Measurements from ENCODE around the gene SLU7.

Gene SLU7

DNA sequence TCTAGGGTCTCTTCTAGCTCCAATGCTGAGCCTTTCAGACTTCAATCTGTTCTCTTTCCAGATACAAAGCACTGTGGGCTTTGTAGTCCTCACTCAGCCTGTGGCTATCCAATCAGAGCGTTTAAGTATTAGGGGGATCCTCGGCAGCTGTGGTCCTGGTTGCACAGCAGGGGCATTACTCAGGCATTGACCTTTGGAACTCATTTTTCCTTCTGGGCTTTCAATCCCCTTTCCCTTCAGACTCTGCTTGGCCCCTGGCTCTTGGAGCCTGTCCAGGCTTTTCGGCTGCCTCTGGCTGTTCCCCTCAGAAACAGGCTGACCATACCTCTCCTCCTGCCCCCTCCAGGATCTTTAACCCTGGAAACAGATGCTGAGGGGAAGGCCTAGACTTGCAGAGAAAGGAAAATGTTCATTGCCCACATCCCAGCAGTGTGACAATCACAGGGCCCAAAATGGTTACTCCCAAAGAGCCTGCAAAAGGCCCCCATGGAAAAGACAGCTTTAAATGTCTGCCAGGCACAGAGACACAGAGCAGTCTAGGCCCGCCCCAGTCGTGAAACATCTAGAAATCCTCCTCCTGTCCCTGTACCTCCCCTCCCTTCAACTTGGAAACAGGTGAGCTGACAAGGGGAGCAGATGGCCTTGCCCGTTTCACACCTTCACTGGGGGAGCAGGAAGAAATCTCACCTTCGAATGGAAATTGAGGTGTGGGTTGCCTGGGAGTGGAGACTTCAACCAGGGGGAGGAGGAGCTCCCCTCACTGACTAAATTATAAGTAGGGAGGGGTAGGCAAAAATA, 62.1 kb downstream of the SLU7 start:
- Histone ChIP-seq H3K27ac (ENCODE audit: poor library complexity, severe bottlenecking) (no peak overlapping the region), H3K36me3 (ENCODE audit: low read depth) (no peaks in the 10 kb centered on the region), H3K4me3 (ENCODE audit: severe bottlenecking) (no peak overlapping the region), H3K4me1 (ENCODE audit: insufficient read depth, poor library complexity, severe bottlenecking) (no peaks in the 10 kb centered on the region), H3K27me3 (ENCODE audit: insufficient read depth, poor library complexity, severe bottlenecking) (no peaks in the 10 kb centered on the region), H3K9me3 (ENCODE audit: severe bottlenecking) (no peaks in the 10 kb centered on the region)
- ATAC-seq (ENCODE audit: low read depth) (no peak), DNase-seq (ENCODE audit: low spot score) (no peak)
- TF ChIP-seq, protein P1, sequence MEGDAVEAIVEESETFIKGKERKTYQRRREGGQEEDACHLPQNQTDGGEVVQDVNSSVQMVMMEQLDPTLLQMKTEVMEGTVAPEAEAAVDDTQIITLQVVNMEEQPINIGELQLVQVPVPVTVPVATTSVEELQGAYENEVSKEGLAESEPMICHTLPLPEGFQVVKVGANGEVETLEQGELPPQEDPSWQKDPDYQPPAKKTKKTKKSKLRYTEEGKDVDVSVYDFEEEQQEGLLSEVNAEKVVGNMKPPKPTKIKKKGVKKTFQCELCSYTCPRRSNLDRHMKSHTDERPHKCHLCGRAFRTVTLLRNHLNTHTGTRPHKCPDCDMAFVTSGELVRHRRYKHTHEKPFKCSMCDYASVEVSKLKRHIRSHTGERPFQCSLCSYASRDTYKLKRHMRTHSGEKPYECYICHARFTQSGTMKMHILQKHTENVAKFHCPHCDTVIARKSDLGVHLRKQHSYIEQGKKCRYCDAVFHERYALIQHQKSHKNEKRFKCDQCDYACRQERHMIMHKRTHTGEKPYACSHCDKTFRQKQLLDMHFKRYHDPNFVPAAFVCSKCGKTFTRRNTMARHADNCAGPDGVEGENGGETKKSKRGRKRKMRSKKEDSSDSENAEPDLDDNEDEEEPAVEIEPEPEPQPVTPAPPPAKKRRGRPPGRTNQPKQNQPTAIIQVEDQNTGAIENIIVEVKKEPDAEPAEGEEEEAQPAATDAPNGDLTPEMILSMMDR (IDR thresholded peaks at IDR 0.05; ENCODE audit: poor library complexity, severe bottlenecking) = no peak

DNA sequence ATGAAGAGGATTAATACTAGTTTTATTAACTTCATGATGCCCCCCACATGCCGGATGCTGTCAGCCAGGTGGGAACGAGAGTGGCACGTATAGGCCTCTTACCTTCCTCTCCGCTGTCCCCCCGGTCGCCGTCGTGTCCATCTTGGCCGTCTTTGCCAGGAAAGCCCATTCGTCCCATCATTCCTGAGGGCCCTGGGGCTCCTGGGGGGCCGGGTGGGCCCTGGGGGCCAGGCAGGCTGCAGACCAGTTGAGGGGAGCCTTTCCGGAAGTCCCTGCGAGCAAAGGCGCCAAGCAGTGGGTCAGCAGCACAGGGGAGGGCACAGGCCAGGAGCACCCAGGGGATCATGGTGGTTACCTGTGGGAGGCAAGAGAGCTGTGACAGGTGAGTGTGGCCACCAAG, 64.2 kb downstream of the SLU7 start:
- ATAC-seq (ENCODE audit: low read depth) (no peak), DNase-seq (ENCODE audit: low spot score) (no peak)
- Histone ChIP-seq H3K4me3 (ENCODE audit: severe bottlenecking) (no peak overlapping the region), H3K4me1 (ENCODE audit: insufficient read depth, poor library complexity, severe bottlenecking) (no peaks in the 10 kb centered on the region), H3K9me3 (ENCODE audit: severe bottlenecking) (no peaks in the 10 kb centered on the region), H3K27me3 (ENCODE audit: insufficient read depth, poor library complexity, severe bottlenecking) (no peaks in the 10 kb centered on the region), H3K36me3 (ENCODE audit: low read depth) (no peaks in the 10 kb centered on the region), H3K27ac (ENCODE audit: poor library complexity, severe bottlenecking) (no peak overlapping the region)
- TF ChIP-seq, protein P1 (IDR thresholded peaks at IDR 0.05; ENCODE audit: poor library complexity, severe bottlenecking) = no peak

DNA sequence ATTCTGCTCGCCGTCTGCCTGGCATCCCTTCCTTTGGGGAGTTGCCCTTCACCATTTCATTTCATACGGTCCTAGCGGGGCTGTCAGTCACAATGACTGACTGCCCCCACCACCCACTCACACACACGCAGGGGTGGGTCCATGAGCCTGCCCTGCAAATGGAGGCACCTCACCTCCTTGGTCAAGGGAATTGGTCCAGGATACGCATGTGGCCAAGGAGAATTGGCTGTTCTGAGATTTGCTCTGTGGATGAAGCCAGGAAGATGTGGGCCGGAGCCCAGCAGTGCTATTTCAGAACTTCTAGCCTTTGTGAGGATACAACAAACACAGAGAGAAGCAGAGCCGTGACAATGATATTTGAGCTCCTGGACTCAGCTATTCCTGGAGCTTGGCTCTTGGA, 65.5 kb downstream of the SLU7 start:
- ATAC-seq (ENCODE audit: low read depth) = no peak
- no peak overlapping the region for H3K27ac ChIP-seq (ENCODE audit: poor library complexity, severe bottlenecking)
- no peaks in the 10 kb centered on the region for H3K27me3 ChIP-seq (ENCODE audit: insufficient read depth, poor library complexity, severe bottlenecking)
- DNase-seq (ENCODE audit: low spot score) = no peak
- H3K4me3 ChIP-seq (ENCODE audit: severe bottlenecking) = no peak overlapping the region
- TF ChIP-seq, protein P1 (IDR thresholded peaks at IDR 0.05; ENCODE audit: poor library complexity, severe bottlenecking) = no peak
- no peaks in the 10 kb centered on the region for H3K9me3 ChIP-seq (ENCODE audit: severe bottlenecking)
- no peaks in the 10 kb centered on the region for H3K36me3 ChIP-seq (ENCODE audit: low read depth)
- H3K4me1 ChIP-seq (ENCODE audit: insufficient read depth, poor library complexity, severe bottlenecking) = no peaks in the 10 kb centered on the region

DNA sequence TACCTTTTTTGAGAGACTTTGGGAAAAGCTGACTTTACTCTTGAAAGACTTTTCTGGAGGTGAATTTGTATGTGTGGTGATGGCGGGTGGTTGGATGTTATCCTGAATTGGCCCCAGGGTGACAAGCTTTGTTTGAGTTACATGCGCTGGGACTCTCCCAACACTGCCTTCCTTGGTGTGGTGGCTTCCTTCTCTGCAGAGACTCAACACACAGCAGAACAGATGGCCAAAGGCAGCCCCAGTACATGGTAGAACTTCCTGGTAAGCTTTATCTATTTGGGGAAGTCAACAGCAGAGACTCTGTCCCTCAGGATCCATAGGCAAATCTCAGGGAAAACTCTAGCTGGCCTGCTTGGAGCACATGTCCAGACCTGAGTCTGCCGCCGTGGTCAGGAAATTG, 66.6 kb downstream of the SLU7 start:
- Histone ChIP-seq H3K36me3 (ENCODE audit: low read depth) (no peaks in the 10 kb centered on the region), H3K4me1 (ENCODE audit: insufficient read depth, poor library complexity, severe bottlenecking) (no peaks in the 10 kb centered on the region), H3K27ac (ENCODE audit: poor library complexity, severe bottlenecking) (no peak overlapping the region), H3K4me3 (ENCODE audit: severe bottlenecking) (no peak overlapping the region), H3K9me3 (ENCODE audit: severe bottlenecking) (no peaks in the 10 kb centered on the region), H3K27me3 (ENCODE audit: insufficient read depth, poor library complexity, severe bottlenecking) (no peaks in the 10 kb centered on the region)
- DNase-seq (ENCODE audit: low spot score) (no peak), ATAC-seq (ENCODE audit: low read depth) (no peak)
- TF ChIP-seq, protein P1 (IDR thresholded peaks at IDR 0.05; ENCODE audit: poor library complexity, severe bottlenecking) = no peak
